Endothelial cell (in vitro differentiated cells): ENCODE measurements around the gene ZNF385B. TPM values are rescaled to one million over a fixed set of nuclear protein-coding genes. Genes with fewer than 3 reads are reported as not detected.
"Not testable (repeated sequence)": the region's sequence is repeated elsewhere in the genome, so short reads cannot be mapped to it uniquely, and the experiment has no call there.

ENCODE experiments used
- DNase-seq: peaks from one replicate; pipeline ENCODE4 v3.0.0; 2021; ENCODE audit warnings: low spot score
- H3K27ac Mint-ChIP-seq: one replicate; pipeline ENCODE4 v1.8.0; 2021; ENCODE audit warnings: mixed read lengths, inconsistent platforms; ENCODE audit not compliant: unreplicated experiment
- H3K27me3 Mint-ChIP-seq: one replicate; pipeline ENCODE4 v1.8.0; 2021; ENCODE audit warnings: mild to moderate bottlenecking, moderate library complexity, mixed read lengths, inconsistent platforms; ENCODE audit not compliant: unreplicated experiment
- H3K36me3 Mint-ChIP-seq: one replicate; pipeline ENCODE4 v1.8.0; 2021; ENCODE audit warnings: mild to moderate bottlenecking, low read depth, mixed read lengths, inconsistent platforms; ENCODE audit not compliant: unreplicated experiment
- H3K4me1 Mint-ChIP-seq: one replicate; pipeline ENCODE4 v1.8.0; 2021; ENCODE audit warnings: mild to moderate bottlenecking, mixed read lengths, inconsistent platforms; ENCODE audit not compliant: unreplicated experiment
- H3K4me3 Mint-ChIP-seq: one replicate; pipeline ENCODE4 v1.8.0; 2021; ENCODE audit warnings: mild to moderate bottlenecking, mixed read lengths, inconsistent platforms; ENCODE audit not compliant: unreplicated experiment
- H3K9me3 Mint-ChIP-seq: one replicate; pipeline ENCODE4 v1.8.0; 2021; ENCODE audit warnings: mixed read lengths, inconsistent platforms; ENCODE audit not compliant: unreplicated experiment
- CTCF ChIP-seq: fragments of 200-600 bp; sonication (generic); IDR thresholded peaks from one replicate; pipeline ENCODE4 v1.5.0; 2021; ENCODE audit warnings: antibody characterized with exemption; ENCODE audit not compliant: unreplicated experiment
- total RNA-seq: library from RNA; stranded (reverse); fragmentation: NEBNext Ultra II Directional; extraction: Animal tissue kit (Norgen Biotek cat#: 25700); gene quantifications from one replicate; pipeline ENCODE4 v1.2.1, GENCODE V29; 2021; ENCODE audit not compliant: unreplicated experiment

The ZNF385B gene
- total RNA-seq, 1 donor from 2014 or later = 0.49 TPM

- Mint-ChIP-seq H3K9me3 (no peaks in the 10 kb centered on the region), H3K4me3 (no peak overlapping the region), H3K4me1 (no peaks in the 10 kb centered on the region), H3K36me3 (no peaks in the 10 kb centered on the region), H3K27ac (no peak overlapping the region), H3K27me3 (no peaks in the 10 kb centered on the region)
- no peak for DNase-seq
- no peak for TF ChIP-seq CTCF
Observed at GRCh38 chr2:179788104-179788503, 73.3 kb downstream of the ZNF385B start.

GRCh38 chr2:179787601-179788000, 73.8 kb downstream of the ZNF385B start:
- Mint-ChIP-seq H3K9me3 (no peaks in the 10 kb centered on the region), H3K27ac (no peak overlapping the region), H3K27me3 (no peaks in the 10 kb centered on the region)

GRCh38 chr2:179785902-179786301, 75.5 kb downstream of the ZNF385B start:
- H3K36me3 Mint-ChIP-seq = no peaks in the 10 kb centered on the region
- no peaks in the 10 kb centered on the region for H3K27me3 Mint-ChIP-seq
- no peak for TF ChIP-seq CTCF
- no peak overlapping the region for H3K27ac Mint-ChIP-seq
- no peak for DNase-seq
- H3K4me1 Mint-ChIP-seq = no peaks in the 10 kb centered on the region
- H3K9me3 Mint-ChIP-seq = no peaks in the 10 kb centered on the region
- no peak overlapping the region for H3K4me3 Mint-ChIP-seq

More at GRCh38 chr2:179787601-179788000, 73.8 kb downstream of the ZNF385B start:
- DNase-seq = no peak
- TF ChIP-seq CTCF = no peak
- Mint-ChIP-seq H3K4me3 (no peak overlapping the region), H3K36me3 (no peaks in the 10 kb centered on the region), H3K4me1 (no peaks in the 10 kb centered on the region)

GRCh38 chr2:179782346-179782745, 79.1 kb downstream of the ZNF385B start:
- not testable (repeated sequence) for DNase-seq, H3K36me3 Mint-ChIP-seq, H3K27ac Mint-ChIP-seq, H3K27me3 Mint-ChIP-seq, H3K4me3 Mint-ChIP-seq, H3K4me1 Mint-ChIP-seq, H3K9me3 Mint-ChIP-seq

- Mint-ChIP-seq H3K4me3 (no peak overlapping the region), H3K9me3 (no peaks in the 10 kb centered on the region), H3K27ac (no peak overlapping the region), H3K36me3 (no peaks in the 10 kb centered on the region), H3K27me3 (peaks cover 1% of the 10 kb centered on the region), H3K4me1 (peaks cover 3% of the 10 kb centered on the region)
- no peak for TF ChIP-seq CTCF
- no peak for DNase-seq
Observed at GRCh38 chr2:179773986-179774385, 87.4 kb downstream of the ZNF385B start.

- Mint-ChIP-seq H3K27ac (no peak overlapping the region), H3K4me1 (no peaks in the 10 kb centered on the region), H3K9me3 (no peaks in the 10 kb centered on the region), H3K4me3 (no peak overlapping the region), H3K27me3 (peaks cover 1% of the 10 kb centered on the region), H3K36me3 (no peaks in the 10 kb centered on the region)
- TF ChIP-seq CTCF = no peak
- no peak for DNase-seq
Observed at GRCh38 chr2:179772346-179772745, 89.1 kb downstream of the ZNF385B start.
